Hepatocyte (in vitro differentiated cells): ENCODE data around the gene CRMP1.

Experiments
- CTCF ChIP-seq: fragments of 200-600 bp; sonication (generic); IDR thresholded peaks from 2 replicates; pipeline ENCODE4 v1.5.1; 2016; ENCODE audit warnings: antibody characterized with exemption, mild to moderate bottlenecking; ENCODE audit not compliant: poor library complexity
- EZH2phosphoT487 ChIP-seq: fragments of 200-600 bp; sonication (generic); IDR thresholded peaks from one replicate; pipeline ENCODE4 v1.6.1; 2018; ENCODE audit warnings: antibody characterized with exemption, mild to moderate bottlenecking, low read depth, moderate library complexity; ENCODE audit not compliant: unreplicated experiment, severe bottlenecking

GRCh38 chr4:5921101-5921980 is 28.5 kb upstream of the CRMP1 start:
- no peak for TF ChIP-seq CTCF
- TF ChIP-seq EZH2phosphoT487 = no peak
